C1 segment of cervical spinal cord (tissue), 14 donors: ENCODE data around the gene SYT6.
"Not testable (repeated sequence)": the region's sequence is repeated elsewhere in the genome, so short reads cannot be mapped to it uniquely, and the experiment has no call there.

Experiments
- DNase-seq, 14 donors: peaks; one replicate each; lab custom pipeline; 2025; lab: John Stamatoyannopoulos, UW

SYT6 gene

GRCh38 chr1:114075546-114076242 is 78.0 kb downstream of the SYT6 start:
- DNase-seq, result peak in 1 of 14 donors; percentile 6

- DNase-seq, result no peak
These were observed 78.6 kb downstream of the SYT6 start for GRCh38 chr1:114075105-114075504.

- DNase-seq, result no peak
These were observed 81.4 kb downstream of the SYT6 start for GRCh38 chr1:114072246-114072645.

GRCh38 chr1:114069762-114070161 is 83.9 kb downstream of the SYT6 start:
- DNase-seq, result not testable (repeated sequence)

GRCh38 chr1:114068684-114069083 is 85.0 kb downstream of the SYT6 start:
- not testable (repeated sequence) for DNase-seq

GRCh38 chr1:114065671-114066070 is 88.0 kb downstream of the SYT6 start:
- not testable (repeated sequence) for DNase-seq

GRCh38 chr1:114063544-114063943 is 90.1 kb downstream of the SYT6 start:
- DNase-seq, result no peak

- DNase-seq, result no peak
These were observed 91.1 kb downstream of the SYT6 start for GRCh38 chr1:114062477-114063099.

- no peak for DNase-seq
These were observed 92.4 kb downstream of the SYT6 start for GRCh38 chr1:114061121-114061830.

GRCh38 chr1:114058236-114058635 is 95.4 kb downstream of the SYT6 start:
- not testable (repeated sequence) for DNase-seq

GRCh38 chr1:114054148-114054547 is 99.5 kb downstream of the SYT6 start:
- DNase-seq, result no peak

GRCh38 chr1:114048232-114048631 is 105.4 kb downstream of the SYT6 start:
- no peak for DNase-seq

- DNase-seq, result no peak
These were observed 110.1 kb downstream of the SYT6 start for GRCh38 chr1:114043548-114043947.

GRCh38 chr1:114043054-114043453 is 110.6 kb downstream of the SYT6 start:
- no peak for DNase-seq

GRCh38 chr1:114040273-114041015 is 113.2 kb downstream of the SYT6 start:
- DNase-seq, result no peak
